H9 (cell line): ENCODE measurements around the gene GALNS. TPM values are rescaled to one million over a fixed set of nuclear protein-coding genes. Genes with fewer than 3 reads are reported as not detected.

Source experiments
- DNase-seq: peaks from one replicate; pipeline ENCODE4 v3.0.0-alpha.2; 2017
- H2AFZ ChIP-seq: one replicate; pipeline ENCODE4 v1.6.1; 2013; ENCODE audit warnings: mild to moderate bottlenecking, low read length, control low read depth, moderate library complexity
- H2AK5ac ChIP-seq: 2 replicates; pipeline ENCODE4 v1.6.1; 2013; ENCODE audit warnings: low read length, control low read depth, mixed read lengths; ENCODE audit not compliant: insufficient read length
- H2BK120ac ChIP-seq: one replicate; pipeline ENCODE4 v1.6.1; 2013; ENCODE audit warnings: low read depth, mild to moderate bottlenecking, low read length, control low read depth, inconsistent platforms; ENCODE audit not compliant: poor library complexity, severe bottlenecking
- H2BK12ac ChIP-seq: 2 replicates; pipeline ENCODE4 v1.6.1; 2013; ENCODE audit warnings: low read length, control low read depth, mixed read lengths, low read depth; ENCODE audit not compliant: insufficient read length
- H2BK15ac ChIP-seq: 2 replicates; pipeline ENCODE4 v1.6.1; 2013; ENCODE audit warnings: low read depth, low read length, control low read depth
- H2BK20ac ChIP-seq: one replicate; pipeline ENCODE4 v1.6.1; 2013; ENCODE audit warnings: low read depth, mild to moderate bottlenecking, low read length, control low read depth, inconsistent platforms; ENCODE audit not compliant: poor library complexity, severe bottlenecking
- H2BK5ac ChIP-seq: 2 replicates; pipeline ENCODE4 v1.6.1; 2013; ENCODE audit warnings: low read length, control low read depth, mixed read lengths; ENCODE audit not compliant: insufficient read length
- H3K14ac ChIP-seq: 2 replicates; pipeline ENCODE4 v1.6.1; 2013; ENCODE audit warnings: low read length, control low read depth; ENCODE audit not compliant: insufficient read depth
- H3K18ac ChIP-seq: 2 replicates; pipeline ENCODE4 v1.6.1; 2013; ENCODE audit warnings: low read depth, mild to moderate bottlenecking, mixed read lengths, low read length, control low read depth; ENCODE audit not compliant: insufficient read length
- H3K23ac ChIP-seq: 2 replicates; pipeline ENCODE4 v1.6.1; 2013; ENCODE audit warnings: low read length, control low read depth, mixed read lengths, low read depth; ENCODE audit not compliant: insufficient read length
- H3K23me2 ChIP-seq: 2 replicates; pipeline ENCODE4 v1.6.1; 2013; ENCODE audit warnings: low read depth, mild to moderate bottlenecking, mixed read lengths, low read length, control low read depth; ENCODE audit not compliant: insufficient read length, poor library complexity, severe bottlenecking
- H3K27ac ChIP-seq: 2 replicates; pipeline ENCODE4 v1.5.1; 2013; ENCODE audit warnings: low read length, control low read depth, mixed read lengths, low read depth; ENCODE audit not compliant: insufficient read length
- H3K27me3 ChIP-seq: 2 replicates; pipeline ENCODE4 v1.6.1; 2013; ENCODE audit warnings: low read length, control low read depth, inconsistent platforms; ENCODE audit not compliant: insufficient read depth
- H3K4ac ChIP-seq: 2 replicates; pipeline ENCODE4 v1.6.1; 2013; ENCODE audit warnings: low read depth, mild to moderate bottlenecking, control low read depth, inconsistent platforms, low read length, moderate library complexity
- H3K4me1 ChIP-seq: 2 replicates; pipeline ENCODE4 v1.6.1; 2013; ENCODE audit warnings: low read length, control low read depth, inconsistent platforms; ENCODE audit not compliant: insufficient read depth
- H3K4me2 ChIP-seq: 2 replicates; pipeline ENCODE4 v1.6.1; 2013; ENCODE audit warnings: low read length, control low read depth, mixed read lengths; ENCODE audit not compliant: insufficient read length, insufficient read depth
- H3K56ac ChIP-seq: 2 replicates; pipeline ENCODE4 v1.6.1; 2013; ENCODE audit warnings: low read depth, mild to moderate bottlenecking, mixed read lengths, low read length, control low read depth; ENCODE audit not compliant: insufficient read length
- H3K79me1 ChIP-seq: 2 replicates; pipeline ENCODE4 v1.6.1; 2013; ENCODE audit warnings: low read depth, mild to moderate bottlenecking, moderate library complexity, low read length, control low read depth, inconsistent platforms; ENCODE audit not compliant: insufficient read depth, poor library complexity, severe bottlenecking
- H3K79me2 ChIP-seq: 2 replicates; pipeline ENCODE4 v1.6.1; 2013; ENCODE audit warnings: low read length, control low read depth, inconsistent platforms; ENCODE audit not compliant: insufficient read depth
- H3K9ac ChIP-seq: 2 replicates; pipeline ENCODE4 v1.6.1; 2013; ENCODE audit warnings: low read length, control low read depth, mixed read lengths; ENCODE audit not compliant: insufficient read length; ENCODE audit errors: extremely low read depth
- H3K9me3 ChIP-seq: one replicate; pipeline ENCODE4 v1.6.1; 2013; ENCODE audit warnings: low read depth, low read length, inconsistent platforms; ENCODE audit not compliant: control insufficient read depth
- H3T11ph ChIP-seq: one replicate; pipeline ENCODE4 v1.6.1; 2013; ENCODE audit warnings: mild to moderate bottlenecking, low read length, control low read depth, inconsistent platforms
- H4K20me1 ChIP-seq: one replicate; pipeline ENCODE4 v1.6.1; 2013; ENCODE audit not compliant: control insufficient read depth, insufficient read length, insufficient read depth
- H4K5ac ChIP-seq: 2 replicates; pipeline ENCODE4 v1.6.1; 2013; ENCODE audit warnings: low read depth, mild to moderate bottlenecking, mixed read lengths, low read length, control low read depth; ENCODE audit not compliant: insufficient read length
- H4K8ac ChIP-seq: replicated peaks from 2 replicates; pipeline ENCODE4 v1.6.1; 2013; ENCODE audit warnings: low read length, control low read depth, mixed read lengths, low read depth; ENCODE audit not compliant: insufficient read length
- H4K91ac ChIP-seq: 2 replicates; pipeline ENCODE4 v1.6.1; 2013; ENCODE audit warnings: low read depth, mild to moderate bottlenecking, moderate library complexity, mixed read lengths, low read length, control low read depth; ENCODE audit not compliant: insufficient read length
- H3K27ac Mint-ChIP-seq, 3 experiments: 2 replicates in 2 of 3; 3 replicates in 1 of 3; pipeline ENCODE4 v1.8.0; 2020 to 2021; ENCODE audit warnings: mixed read lengths in 3 of 3, mild to moderate bottlenecking in 1 of 3, moderate library complexity in 1 of 3
- H3K27me3 Mint-ChIP-seq: 2 replicates; pipeline ENCODE4 v1.8.0; 2021; ENCODE audit warnings: low read depth, mild to moderate bottlenecking, moderate library complexity, mixed read lengths
- H3K36me3 Mint-ChIP-seq, 3 experiments: 2 replicates in 2 of 3; 3 replicates in 1 of 3; pipeline ENCODE4 v1.8.0; 2020 to 2021; ENCODE audit warnings: low read depth in 3 of 3, mixed read lengths in 3 of 3; ENCODE audit not compliant: insufficient read depth in 1 of 3
- H3K4me1 Mint-ChIP-seq, 2 experiments: 2 replicates each; pipeline ENCODE4 v1.8.0; 2020; ENCODE audit warnings: mixed read lengths in 2 of 2
- H3K4me3 Mint-ChIP-seq, 2 experiments: 2 replicates in 1 of 2; 3 replicates in 1 of 2; pipeline ENCODE4 v1.8.0; 2020 to 2021; ENCODE audit warnings: mild to moderate bottlenecking in 2 of 2, mixed read lengths in 2 of 2, moderate library complexity in 1 of 2
- H3K9me3 Mint-ChIP-seq, 2 experiments: 2 replicates in 1 of 2; 3 replicates in 1 of 2; pipeline ENCODE4 v1.8.0; 2020; ENCODE audit warnings: mild to moderate bottlenecking in 2 of 2, mixed read lengths in 2 of 2, moderate library complexity in 1 of 2
- CTCF ChIP-seq: fragments of 200-600 bp; sonication (generic); conservative IDR thresholded peaks from 3 replicates; pipeline ENCODE4 v1.8.0; 2021; ENCODE audit warnings: antibody characterized with exemption, mild to moderate bottlenecking
- WGBS: extraction: QIAGEN DNeasy Blood & Tissue Kit; methylation state at CpG from one replicate; pipeline ENCODE4 v1.1.7; 2013; ENCODE audit warnings: missing lambda C conversion rate, low lambda C conversion rate, mixed read lengths; ENCODE audit not compliant: insufficient read length; ENCODE audit errors: extremely low coverage; 5-methylcytosine and 5-hydroxymethylcytosine counted together
- total RNA-seq: library from RNA; stranded (reverse); gene quantifications from 2 replicates; pipeline ENCODE4 v1.2.1, GENCODE V29; 2021

The GALNS gene
- total RNA-seq, 1 experiment from 2014 or later = 20.3 TPM

- Histone ChIP-seq H3K27ac (no peak overlapping the region), H2BK5ac (no peak overlapping the region), H4K20me1 (no peaks in the 10 kb centered on the region), H3K79me2 (no peaks in the 10 kb centered on the region; the same call in 1 of the 2 replicates), H2BK12ac (no peak overlapping the region), H3K23ac (no peak overlapping the region), H3T11ph (no peak overlapping the region), H3K4me2 (no peak overlapping the region), H3K9me3 (no peaks in the 10 kb centered on the region), H3K9ac (no peak overlapping the region), H3K4ac (no peak overlapping the region), H4K8ac (no peak overlapping the region), H3K23me2 (no peaks in the 10 kb centered on the region), H2AK5ac (no peak overlapping the region), H2BK120ac (no peak overlapping the region), H3K27me3 (no peaks in the 10 kb centered on the region), H4K91ac (no peak overlapping the region), H2BK15ac (no peak overlapping the region), H3K18ac (no peak overlapping the region), H2AFZ (no peak overlapping the region), H4K5ac (no peak overlapping the region), H3K14ac (no peak overlapping the region; the same call in 1 of the 2 replicates), H3K56ac (no peak overlapping the region), H2BK20ac (no peak overlapping the region), H3K4me1 (no peaks in the 10 kb centered on the region), H3K79me1 (no peaks in the 10 kb centered on the region)
- Mint-ChIP-seq H3K27ac (peak overlapping the region in 1 of 3 experiments; percentile 67; a peak in 1 of 7 replicates), H3K4me1 (peaks cover 20 to 50% of the 10 kb centered on the region in 2 experiments), H3K27me3 (no peaks in the 10 kb centered on the region), H3K4me3 (no peak overlapping the region; a peak in 1 of 5 replicates), H3K9me3 (no peaks in the 10 kb centered on the region), H3K36me3 (no peaks in the 10 kb centered on the region)
- DNase-seq = no peak
- WGBS = no CpG with 5 or more reads among the region's 19 CpGs
- TF ChIP-seq CTCF = no peak
These were observed 85.4 kb downstream of the GALNS start for GRCh38 chr16:88771294-88771772.
